Measurements from ENCODE around the gene STPG4. TPM values are rescaled to one million over a fixed set of nuclear protein-coding genes. Genes with fewer than 3 reads are reported as not detected.

The STPG4 gene
- polyA plus RNA-seq, 3 donors = 0.20 to 0.24 TPM; not detected in 1

- H3K4me1 ChIP-seq (ENCODE audit: control insufficient read depth in 1 of 2, insufficient read depth in 2 of 2, low read length in 2 of 2) = no peaks in the 10 kb centered on the region
- H3K4me3 ChIP-seq (replicated peaks in 1 of 3; ENCODE audit: low read depth in 2 of 3, low read length in 3 of 3) = no peak overlapping the region
- intact Hi-C loops (cut with micrococcal nuclease) = no loop called here
- no peak for DNase-seq
- H3K27ac Mint-ChIP-seq = no peak overlapping the region
- no peak overlapping the region for H3K9ac ChIP-seq (ENCODE audit: insufficient read depth, low read length, poor library complexity, severe bottlenecking)
- H3K4me2 ChIP-seq (replicated peaks; ENCODE audit: extremely low read depth, low read length, poor library complexity, severe bottlenecking) = no peak overlapping the region
- TF ChIP-seq CTCF (IDR thresholded peaks at IDR 0.05) = no peak
- peaks cover 0 to 4% (median 0%) of the 10 kb centered on the region in 3 donors for H3K27me3 Mint-ChIP-seq (ENCODE audit: low read depth in 3 of 3)
- no peaks in the 10 kb centered on the region for H3K27me3 ChIP-seq (ENCODE audit: control insufficient read depth in 2 of 2, insufficient read depth in 2 of 2, low read length in 2 of 2)
- H3K36me3 Mint-ChIP-seq = no peaks in the 10 kb centered on the region
- H3K9me3 Mint-ChIP-seq = no peaks in the 10 kb centered on the region
- peaks cover 4% of the 10 kb centered on the region for H3K4me1 Mint-ChIP-seq
- H4K20me1 ChIP-seq (ENCODE audit: insufficient read depth, low read length) = no peaks in the 10 kb centered on the region
- H3K79me2 ChIP-seq (ENCODE audit: insufficient read depth, low read length) = no peaks in the 10 kb centered on the region
- H3K36me3 ChIP-seq (replicated peaks in 1 of 2; ENCODE audit: control insufficient read depth in 1 of 2, insufficient read depth in 2 of 2, low read length in 2 of 2) = no peaks in the 10 kb centered on the region
- no CpG with 5 or more reads among the region's 5 CpGs for WGBS (ENCODE audit: insufficient coverage)
- H2AFZ ChIP-seq (ENCODE audit: insufficient read depth, low read depth, low read length, poor library complexity, severe bottlenecking) = no peak overlapping the region
- H3K9me3 ChIP-seq (replicated peaks in 1 of 2; ENCODE audit: control insufficient read depth in 1 of 2, insufficient read depth in 1 of 2, low read length in 2 of 2) = no peaks in the 10 kb centered on the region
- peak overlapping the region in 1 of 2 donors; percentile 31 for H3K4me3 Mint-ChIP-seq
- no peak overlapping the region for H3K27ac ChIP-seq (ENCODE audit: low read depth in 1 of 2, low read length in 2 of 2)
These were observed 42.3 kb downstream of the STPG4 start for GRCh38 chr2:47112665-47113435.

- Histone ChIP-seq H3K79me2 (ENCODE audit: insufficient read depth, low read length) (no peaks in the 10 kb centered on the region), H3K9ac (ENCODE audit: insufficient read depth, low read length, poor library complexity, severe bottlenecking) (no peak overlapping the region), H3K4me2 (replicated peaks; ENCODE audit: extremely low read depth, low read length, poor library complexity, severe bottlenecking) (no peak overlapping the region), H3K4me3 (replicated peaks in 1 of 3; ENCODE audit: low read depth in 2 of 3, low read length in 3 of 3) (no peak overlapping the region), H3K27me3 (ENCODE audit: control insufficient read depth in 2 of 2, insufficient read depth in 2 of 2, low read length in 2 of 2) (no peaks in the 10 kb centered on the region), H3K9me3 (replicated peaks in 1 of 2; ENCODE audit: control insufficient read depth in 1 of 2, insufficient read depth in 1 of 2, low read length in 2 of 2) (no peaks in the 10 kb centered on the region), H3K36me3 (replicated peaks in 1 of 2; ENCODE audit: control insufficient read depth in 1 of 2, insufficient read depth in 2 of 2, low read length in 2 of 2) (no peaks in the 10 kb centered on the region), H3K4me1 (ENCODE audit: control insufficient read depth in 1 of 2, insufficient read depth in 2 of 2, low read length in 2 of 2) (no peaks in the 10 kb centered on the region), H3K27ac (ENCODE audit: low read depth in 1 of 2, low read length in 2 of 2) (no peak overlapping the region), H4K20me1 (ENCODE audit: insufficient read depth, low read length) (no peaks in the 10 kb centered on the region), H2AFZ (ENCODE audit: insufficient read depth, low read depth, low read length, poor library complexity, severe bottlenecking) (no peak overlapping the region)
- TF ChIP-seq CTCF (IDR thresholded peaks at IDR 0.05) = no peak
- no peak for DNase-seq
- intact Hi-C loops (cut with micrococcal nuclease) = no loop called here
- no peaks in the 10 kb centered on the region for H3K36me3 Mint-ChIP-seq
- H3K9me3 Mint-ChIP-seq = no peaks in the 10 kb centered on the region
- peaks cover 2% of the 10 kb centered on the region for H3K4me1 Mint-ChIP-seq
- 97% methylated on average over 4 of the region's 5 CpGs for WGBS (ENCODE audit: insufficient coverage)
- no peak overlapping the region for H3K27ac Mint-ChIP-seq
- H3K27me3 Mint-ChIP-seq (ENCODE audit: low read depth in 3 of 3) = peaks cover 0 to 3% (median 2%) of the 10 kb centered on the region in 3 donors
- H3K4me3 Mint-ChIP-seq = no peak overlapping the region
These were observed 45.4 kb downstream of the STPG4 start for GRCh38 chr2:47109680-47110079.

Data from CD14-positive monocyte (primary cell).